Measurements from ENCODE around the gene PDK4.

DNA sequence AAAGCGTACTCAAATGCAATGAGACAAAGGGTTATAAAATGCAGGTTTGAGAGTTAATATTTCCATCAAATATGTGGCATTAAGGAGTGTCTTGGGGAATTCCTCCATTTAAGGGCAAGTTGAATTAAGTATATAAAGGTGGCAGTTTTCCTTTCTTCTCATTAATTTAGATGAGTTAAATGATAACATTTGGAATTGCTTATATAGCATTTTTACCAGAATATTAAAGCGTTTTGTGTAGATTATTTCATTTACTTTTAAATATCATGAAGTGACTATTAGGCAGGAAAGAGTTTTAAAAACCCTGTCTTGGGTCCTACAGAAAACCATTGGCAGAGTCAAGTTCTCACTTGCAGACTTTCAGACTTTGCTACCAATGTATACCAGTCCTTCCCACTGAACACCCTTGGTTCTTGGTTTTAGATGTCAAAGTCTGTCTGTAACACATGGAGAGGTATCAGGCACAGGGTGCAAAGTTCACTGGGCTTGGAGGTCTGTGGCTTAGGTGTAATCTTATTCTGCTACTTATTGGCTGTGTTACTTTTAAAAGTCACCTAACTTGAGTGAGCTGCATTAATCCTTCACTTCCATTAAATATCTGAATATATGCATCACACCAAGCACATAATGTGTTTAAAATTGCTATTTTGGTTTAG is 59.5 kb downstream of the PDK4 start:
- TF ChIP-seq, protein P1, sequence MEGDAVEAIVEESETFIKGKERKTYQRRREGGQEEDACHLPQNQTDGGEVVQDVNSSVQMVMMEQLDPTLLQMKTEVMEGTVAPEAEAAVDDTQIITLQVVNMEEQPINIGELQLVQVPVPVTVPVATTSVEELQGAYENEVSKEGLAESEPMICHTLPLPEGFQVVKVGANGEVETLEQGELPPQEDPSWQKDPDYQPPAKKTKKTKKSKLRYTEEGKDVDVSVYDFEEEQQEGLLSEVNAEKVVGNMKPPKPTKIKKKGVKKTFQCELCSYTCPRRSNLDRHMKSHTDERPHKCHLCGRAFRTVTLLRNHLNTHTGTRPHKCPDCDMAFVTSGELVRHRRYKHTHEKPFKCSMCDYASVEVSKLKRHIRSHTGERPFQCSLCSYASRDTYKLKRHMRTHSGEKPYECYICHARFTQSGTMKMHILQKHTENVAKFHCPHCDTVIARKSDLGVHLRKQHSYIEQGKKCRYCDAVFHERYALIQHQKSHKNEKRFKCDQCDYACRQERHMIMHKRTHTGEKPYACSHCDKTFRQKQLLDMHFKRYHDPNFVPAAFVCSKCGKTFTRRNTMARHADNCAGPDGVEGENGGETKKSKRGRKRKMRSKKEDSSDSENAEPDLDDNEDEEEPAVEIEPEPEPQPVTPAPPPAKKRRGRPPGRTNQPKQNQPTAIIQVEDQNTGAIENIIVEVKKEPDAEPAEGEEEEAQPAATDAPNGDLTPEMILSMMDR (IDR thresholded peaks at IDR 0.05): no peak
- no peak for TF ChIP-seq POLR2AphosphoS5 (IDR thresholded peaks at IDR 0.05)

All from transverse colon (tissue), 4 donors.